ENCODE results near the gene STK38L.
A peak's percentile ranks its signal among the peaks of the same experiment; 100 is the strongest.

Gene STK38L

DNA sequence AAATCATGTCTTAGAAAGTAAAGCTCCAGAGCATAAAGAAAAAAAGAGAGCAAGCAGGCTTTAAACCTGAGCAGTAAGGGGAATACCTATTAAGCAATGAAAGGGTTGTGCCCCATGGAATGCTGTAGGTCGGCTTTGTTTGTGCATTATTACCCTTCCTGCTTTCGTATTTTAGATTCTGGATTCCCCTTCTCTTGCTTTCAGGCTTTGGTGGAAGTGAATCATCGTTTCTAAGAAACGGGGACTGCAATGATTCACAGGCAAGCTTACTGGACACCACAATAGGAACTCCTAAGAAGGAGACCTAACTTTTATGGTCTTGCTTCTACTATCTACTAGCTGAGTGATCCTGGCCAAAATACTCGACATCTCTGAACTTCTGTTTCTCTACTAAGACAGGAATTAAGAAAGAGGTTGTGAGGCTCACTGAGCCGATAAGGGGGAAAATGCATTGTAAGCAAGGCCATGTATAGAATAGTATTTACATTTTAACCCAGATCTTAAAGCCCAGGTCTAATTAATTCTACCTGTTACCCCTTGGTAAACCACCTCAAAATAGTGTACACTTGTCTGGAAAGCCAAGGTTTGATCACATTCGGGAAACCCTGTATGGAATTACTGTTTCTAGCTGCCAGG, 87.3 kb downstream of the STK38L start (continued):
- TF ChIP-seq, protein P1, sequence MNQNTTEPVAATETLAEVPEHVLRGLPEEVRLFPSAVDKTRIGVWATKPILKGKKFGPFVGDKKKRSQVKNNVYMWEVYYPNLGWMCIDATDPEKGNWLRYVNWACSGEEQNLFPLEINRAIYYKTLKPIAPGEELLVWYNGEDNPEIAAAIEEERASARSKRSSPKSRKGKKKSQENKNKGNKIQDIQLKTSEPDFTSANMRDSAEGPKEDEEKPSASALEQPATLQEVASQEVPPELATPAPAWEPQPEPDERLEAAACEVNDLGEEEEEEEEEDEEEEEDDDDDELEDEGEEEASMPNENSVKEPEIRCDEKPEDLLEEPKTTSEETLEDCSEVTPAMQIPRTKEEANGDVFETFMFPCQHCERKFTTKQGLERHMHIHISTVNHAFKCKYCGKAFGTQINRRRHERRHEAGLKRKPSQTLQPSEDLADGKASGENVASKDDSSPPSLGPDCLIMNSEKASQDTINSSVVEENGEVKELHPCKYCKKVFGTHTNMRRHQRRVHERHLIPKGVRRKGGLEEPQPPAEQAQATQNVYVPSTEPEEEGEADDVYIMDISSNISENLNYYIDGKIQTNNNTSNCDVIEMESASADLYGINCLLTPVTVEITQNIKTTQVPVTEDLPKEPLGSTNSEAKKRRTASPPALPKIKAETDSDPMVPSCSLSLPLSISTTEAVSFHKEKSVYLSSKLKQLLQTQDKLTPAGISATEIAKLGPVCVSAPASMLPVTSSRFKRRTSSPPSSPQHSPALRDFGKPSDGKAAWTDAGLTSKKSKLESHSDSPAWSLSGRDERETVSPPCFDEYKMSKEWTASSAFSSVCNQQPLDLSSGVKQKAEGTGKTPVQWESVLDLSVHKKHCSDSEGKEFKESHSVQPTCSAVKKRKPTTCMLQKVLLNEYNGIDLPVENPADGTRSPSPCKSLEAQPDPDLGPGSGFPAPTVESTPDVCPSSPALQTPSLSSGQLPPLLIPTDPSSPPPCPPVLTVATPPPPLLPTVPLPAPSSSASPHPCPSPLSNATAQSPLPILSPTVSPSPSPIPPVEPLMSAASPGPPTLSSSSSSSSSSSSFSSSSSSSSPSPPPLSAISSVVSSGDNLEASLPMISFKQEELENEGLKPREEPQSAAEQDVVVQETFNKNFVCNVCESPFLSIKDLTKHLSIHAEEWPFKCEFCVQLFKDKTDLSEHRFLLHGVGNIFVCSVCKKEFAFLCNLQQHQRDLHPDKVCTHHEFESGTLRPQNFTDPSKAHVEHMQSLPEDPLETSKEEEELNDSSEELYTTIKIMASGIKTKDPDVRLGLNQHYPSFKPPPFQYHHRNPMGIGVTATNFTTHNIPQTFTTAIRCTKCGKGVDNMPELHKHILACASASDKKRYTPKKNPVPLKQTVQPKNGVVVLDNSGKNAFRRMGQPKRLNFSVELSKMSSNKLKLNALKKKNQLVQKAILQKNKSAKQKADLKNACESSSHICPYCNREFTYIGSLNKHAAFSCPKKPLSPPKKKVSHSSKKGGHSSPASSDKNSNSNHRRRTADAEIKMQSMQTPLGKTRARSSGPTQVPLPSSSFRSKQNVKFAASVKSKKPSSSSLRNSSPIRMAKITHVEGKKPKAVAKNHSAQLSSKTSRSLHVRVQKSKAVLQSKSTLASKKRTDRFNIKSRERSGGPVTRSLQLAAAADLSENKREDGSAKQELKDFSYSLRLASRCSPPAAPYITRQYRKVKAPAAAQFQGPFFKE (tag by site-specific recombination; IDR thresholded peaks at IDR 0.05; ENCODE audit: borderline replicate concordance): no peak
- TF ChIP-seq ZNF2 (tag by site-specific recombination; IDR thresholded peaks at IDR 0.05) (no peak), ZNF132 (tag by site-specific recombination; IDR thresholded peaks at IDR 0.05; ENCODE audit: borderline replicate concordance) (no peak)

DNA sequence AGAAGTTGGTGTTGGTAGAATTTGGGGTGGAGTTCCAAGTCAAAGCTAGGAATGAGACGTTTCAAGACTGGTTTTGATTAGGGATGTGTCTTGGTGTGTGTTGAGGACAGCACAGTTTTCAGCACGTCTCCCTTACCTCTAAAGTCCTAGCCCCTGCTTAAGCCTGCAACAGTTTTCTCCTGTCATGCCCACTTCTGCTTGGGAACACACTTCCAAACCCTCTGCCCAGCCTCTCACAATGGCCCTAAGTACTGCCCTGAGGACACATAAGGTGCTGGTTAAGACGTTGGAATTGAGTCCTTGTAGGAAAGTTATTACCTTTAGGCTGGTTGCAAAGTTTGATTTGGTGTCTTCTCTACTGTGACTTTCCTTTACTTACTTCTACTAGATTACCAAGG, 87.8 kb downstream of the STK38L start:
- no peak overlapping the region for H3K4me3 ChIP-seq (ENCODE audit: low read depth, low read length)
- peak overlapping the region; percentile 82; the same call in 1 of the 2 replicates for H3K27ac ChIP-seq (ENCODE audit: extremely low read depth, low read depth, low read length)
- CTCF ChIA-PET: interaction anchor here (0.5 to 1.4 kb wide), 4 partner anchors 25 to 55 kb away, joined by 3 to 6 read pairs (median 4); no protein-coding TSS in a partner anchor
- peaks cover 0 to 4% of the 10 kb centered on the region in 2 experiments; a peak in 2 of 3 replicates for H3K36me3 ChIP-seq (ENCODE audit: control insufficient read depth in 2 of 2, insufficient read depth in 1 of 2, low read length in 2 of 2)
- H3K4me1 ChIP-seq (ENCODE audit: control insufficient read depth, insufficient read depth, low read length): 0 out of 2 replicates have a peak, but pooled peaks cover 2% of the 10 kb centered on the region
- TF ChIP-seq, protein P2, sequence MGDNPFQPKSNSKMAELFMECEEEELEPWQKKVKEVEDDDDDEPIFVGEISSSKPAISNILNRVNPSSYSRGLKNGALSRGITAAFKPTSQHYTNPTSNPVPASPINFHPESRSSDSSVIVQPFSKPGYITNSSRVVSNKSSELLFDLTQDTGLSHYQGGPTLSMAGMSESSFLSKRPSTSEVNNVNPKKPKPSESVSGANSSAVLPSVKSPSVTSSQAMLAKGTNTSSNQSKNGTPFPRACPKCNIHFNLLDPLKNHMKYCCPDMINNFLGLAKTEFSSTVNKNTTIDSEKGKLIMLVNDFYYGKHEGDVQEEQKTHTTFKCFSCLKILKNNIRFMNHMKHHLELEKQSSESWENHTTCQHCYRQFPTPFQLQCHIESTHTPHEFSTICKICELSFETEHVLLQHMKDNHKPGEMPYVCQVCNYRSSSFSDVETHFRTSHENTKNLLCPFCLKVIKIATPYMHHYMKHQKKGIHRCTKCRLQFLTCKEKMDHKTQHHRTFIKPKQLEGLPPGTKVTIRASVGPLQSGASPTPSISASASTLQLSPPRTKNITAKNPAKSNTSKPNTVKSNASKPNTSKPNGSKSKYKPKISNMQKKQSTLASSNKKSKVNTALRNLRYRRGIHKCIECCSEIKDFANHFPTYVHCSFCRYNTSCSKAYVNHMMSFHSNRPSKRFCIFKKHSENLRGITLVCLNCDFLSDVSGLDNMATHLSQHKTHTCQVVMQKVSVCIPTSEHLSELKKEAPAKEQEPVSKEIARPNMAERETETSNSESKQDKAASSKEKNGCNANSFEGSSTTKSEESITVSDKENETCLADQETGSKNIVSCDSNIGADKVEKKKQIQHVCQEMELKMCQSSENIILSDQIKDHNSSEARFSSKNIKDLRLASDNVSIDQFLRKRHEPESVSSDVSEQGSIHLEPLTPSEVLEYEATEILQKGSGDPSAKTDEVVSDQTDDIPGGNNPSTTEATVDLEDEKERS (tag by site-specific recombination; IDR thresholded peaks at IDR 0.05): no peak
- TF ChIP-seq ZBTB21 (tag by site-specific recombination; IDR thresholded peaks at IDR 0.05) (no peak), MYNN (tag by site-specific recombination; IDR thresholded peaks at IDR 0.05; ENCODE audit: borderline replicate concordance) (no peak), ZFP3 (tag by site-specific recombination; IDR thresholded peaks at IDR 0.05; ENCODE audit: low read depth) (no peak), SALL2 (tag by site-specific recombination; IDR thresholded peaks at IDR 0.05; ENCODE audit: borderline replicate concordance) (no peak), ZNF629 (tag by site-specific recombination; IDR thresholded peaks at IDR 0.05) (no peak), ZNF501 (tag by site-specific recombination; IDR thresholded peaks at IDR 0.05) (no peak), ZNF610 (tag by site-specific recombination; IDR thresholded peaks at IDR 0.05; ENCODE audit: borderline replicate concordance) (no peak)
- TF ChIP-seq, protein P3, sequence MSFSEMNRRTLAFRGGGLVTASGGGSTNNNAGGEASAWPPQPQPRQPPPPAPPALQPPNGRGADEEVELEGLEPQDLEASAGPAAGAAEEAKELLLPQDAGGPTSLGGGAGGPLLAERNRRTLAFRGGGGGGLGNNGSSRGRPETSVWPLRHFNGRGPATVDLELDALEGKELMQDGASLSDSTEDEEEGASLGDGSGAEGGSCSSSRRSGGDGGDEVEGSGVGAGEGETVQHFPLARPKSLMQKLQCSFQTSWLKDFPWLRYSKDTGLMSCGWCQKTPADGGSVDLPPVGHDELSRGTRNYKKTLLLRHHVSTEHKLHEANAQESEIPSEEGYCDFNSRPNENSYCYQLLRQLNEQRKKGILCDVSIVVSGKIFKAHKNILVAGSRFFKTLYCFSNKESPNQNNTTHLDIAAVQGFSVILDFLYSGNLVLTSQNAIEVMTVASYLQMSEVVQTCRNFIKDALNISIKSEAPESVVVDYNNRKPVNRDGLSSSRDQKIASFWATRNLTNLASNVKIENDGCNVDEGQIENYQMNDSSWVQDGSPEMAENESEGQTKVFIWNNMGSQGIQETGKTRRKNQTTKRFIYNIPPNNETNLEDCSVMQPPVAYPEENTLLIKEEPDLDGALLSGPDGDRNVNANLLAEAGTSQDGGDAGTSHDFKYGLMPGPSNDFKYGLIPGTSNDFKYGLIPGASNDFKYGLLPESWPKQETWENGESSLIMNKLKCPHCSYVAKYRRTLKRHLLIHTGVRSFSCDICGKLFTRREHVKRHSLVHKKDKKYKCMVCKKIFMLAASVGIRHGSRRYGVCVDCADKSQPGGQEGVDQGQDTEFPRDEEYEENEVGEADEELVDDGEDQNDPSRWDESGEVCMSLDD (tag by site-specific recombination; IDR thresholded peaks at IDR 0.05): no peak
- TF ChIP-seq, protein P4, sequence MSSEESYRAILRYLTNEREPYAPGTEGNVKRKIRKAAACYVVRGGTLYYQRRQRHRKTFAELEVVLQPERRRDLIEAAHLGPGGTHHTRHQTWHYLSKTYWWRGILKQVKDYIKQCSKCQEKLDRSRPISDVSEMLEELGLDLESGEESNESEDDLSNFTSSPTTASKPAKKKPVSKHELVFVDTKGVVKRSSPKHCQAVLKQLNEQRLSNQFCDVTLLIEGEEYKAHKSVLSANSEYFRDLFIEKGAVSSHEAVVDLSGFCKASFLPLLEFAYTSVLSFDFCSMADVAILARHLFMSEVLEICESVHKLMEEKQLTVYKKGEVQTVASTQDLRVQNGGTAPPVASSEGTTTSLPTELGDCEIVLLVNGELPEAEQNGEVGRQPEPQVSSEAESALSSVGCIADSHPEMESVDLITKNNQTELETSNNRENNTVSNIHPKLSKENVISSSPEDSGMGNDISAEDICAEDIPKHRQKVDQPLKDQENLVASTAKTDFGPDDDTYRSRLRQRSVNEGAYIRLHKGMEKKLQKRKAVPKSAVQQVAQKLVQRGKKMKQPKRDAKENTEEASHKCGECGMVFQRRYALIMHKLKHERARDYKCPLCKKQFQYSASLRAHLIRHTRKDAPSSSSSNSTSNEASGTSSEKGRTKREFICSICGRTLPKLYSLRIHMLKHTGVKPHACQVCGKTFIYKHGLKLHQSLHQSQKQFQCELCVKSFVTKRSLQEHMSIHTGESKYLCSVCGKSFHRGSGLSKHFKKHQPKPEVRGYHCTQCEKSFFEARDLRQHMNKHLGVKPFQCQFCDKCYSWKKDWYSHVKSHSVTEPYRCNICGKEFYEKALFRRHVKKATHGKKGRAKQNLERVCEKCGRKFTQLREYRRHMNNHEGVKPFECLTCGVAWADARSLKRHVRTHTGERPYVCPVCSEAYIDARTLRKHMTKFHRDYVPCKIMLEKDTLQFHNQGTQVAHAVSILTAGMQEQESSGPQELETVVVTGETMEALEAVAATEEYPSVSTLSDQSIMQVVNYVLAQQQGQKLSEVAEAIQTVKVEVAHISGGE (tag by site-specific recombination; conservative IDR thresholded peaks at IDR 0.05; ENCODE audit: low read depth): no peak
- POLR2A ChIA-PET: interaction anchor here (0.5 to 1.9 kb wide), 2 partner anchors 12 to 302 kb away, joined by 7 read pairs; no protein-coding TSS in a partner anchor
- H3K9me3 ChIP-seq (ENCODE audit: control insufficient read depth, insufficient read depth, low read depth, low read length): no peaks in the 10 kb centered on the region
